Adrenal gland (tissue), 12 donors: Measurements from ENCODE around the gene PCDH7. TPM values are rescaled to one million over a fixed set of nuclear protein-coding genes. Genes with fewer than 3 reads are reported as not detected.

Experiments used
- DNase-seq, 7 donors: peaks; one replicate each; pipeline ENCODE4 v3.0.0-alpha.2; 2019 to 2020
- H3K27ac ChIP-seq, 5 donors: fragments of 200-600 bp; sonication (generic) in 4 of 5; 1 replicate in 3 of 5; 2 replicates in 2 of 5; pipeline versions ENCODE4 v1.5.1 to v1.8.0; 2016 to 2020; ENCODE audit warnings: mild to moderate bottlenecking in 1 of 5
- H3K27me3 ChIP-seq: fragments of 200-600 bp; 2 replicates; pipeline ENCODE4 v1.8.0; 2021
- H3K36me3 ChIP-seq, 2 donors: fragments of 200-600 bp; replicated peaks in 1 of 2; 1 replicate in 1 of 2; 2 replicates in 1 of 2; pipeline versions ENCODE4 v1.5.1 to v1.8.0; 2018 to 2022
- H3K4me1 ChIP-seq, 2 donors: fragments of 200-600 bp; replicated peaks in 1 of 2; 1 replicate in 1 of 2; 2 replicates in 1 of 2; pipeline versions ENCODE4 v1.5.1 to v1.8.0; 2018 to 2021
- H3K4me3 ChIP-seq, 4 donors: fragments of 200-600 bp; sonication (generic) in 3 of 4; one replicate each; pipeline ENCODE4 v1.5.1; 2016 to 2018
- H3K9me3 ChIP-seq, 3 donors: fragments of 200-600 bp; sonication (generic) in 1 of 3; replicated peaks in 1 of 3; 1 replicate in 2 of 3; 2 replicates in 1 of 3; pipeline versions ENCODE4 v1.5.1 to v1.8.0; 2016 to 2021
- POLR2A ChIP-seq, 2 donors: fragments of 450-650 bp; IDR thresholded peaks; one replicate each; pipeline ENCODE4 v1.6.1; 2017; ENCODE audit warnings: antibody characterized with exemption in 2 of 2, mild to moderate bottlenecking in 2 of 2, moderate library complexity in 1 of 2
- WGBS, 4 donors: extraction: QIAGEN DNeasy Blood & Tissue Kit in 2 of 4; methylation state at CpG; one replicate each; pipeline versions ENCODE4 v1.1.5 to v1.1.7; 2013 to 2017; 5-methylcytosine and 5-hydroxymethylcytosine counted together
- intact Hi-C, 2 donors: fragments of 100-400 bp; cut with DNase I; formaldehyde crosslinking; loops; one replicate each; pipeline versions ENCODE4 v1.14.1 to v1.15.0; 2022 to 2023
- polyA plus RNA-seq, 3 donors: library from polyadenylated mRNA; stranded (reverse); fragments of 200-250 nt in 2 of 3; fragments of 350-450 nt in 1 of 3; fragmentation: Illumina TruSeq in 1 of 3; extraction: RNeasy Lipid Tissue Mini Kit (QIAGEN cat#74804) in 1 of 3; gene quantifications; one replicate each; pipeline ENCODE4 v1.2.3, GENCODE V29; 2013 to 2014
- total RNA-seq, 9 donors: library from RNA; depleted of rRNA in 4 of 9; stranded (reverse); fragments of >200 nt in 4 of 9; fragments of 120-200 nt in 1 of 9; fragmentation: NEBNext Ultra II Directional in 1 of 9; extraction: Animal tissue kit (Norgen Biotek cat#: 25700) in 1 of 9; gene quantifications; one replicate each; pipeline versions ENCODE4 v1.1.0 to v1.2.4, GENCODE V29; 2013 to 2023
- TF ChIP-seq, protein P1 (sequence below), 6 experiments: fragments of 450-650 bp in 4 of 6; fragments of 200-600 bp in 2 of 6; sonication (generic) in 1 of 6; IDR thresholded peaks; 1 replicate in 5 of 6; 2 replicates in 1 of 6; pipeline versions ENCODE4 v1.5.1 to v1.8.0; 2016 to 2021; ENCODE audit warnings: antibody characterized with exemption in 6 of 6, mild to moderate bottlenecking in 2 of 6, moderate library complexity in 1 of 6
- donor health status: healthy with polysubstance abuse.
- donor health status: Bipolar disorder and iron deficiency.
- donor health status: DM: yes; HTN: yes; CAD: no.
- donor health status: DM: no; HTN: no; CAD: no.
- donor health status: DM: no; HTN: no; CAD: no.
- donor health status: DM: yes; HTN: yes; CAD: no.

Gene PCDH7
- total and polyA plus RNA-seq, 12 donors, result 0.74 to 13.0 (median 4.3) TPM

DNA sequence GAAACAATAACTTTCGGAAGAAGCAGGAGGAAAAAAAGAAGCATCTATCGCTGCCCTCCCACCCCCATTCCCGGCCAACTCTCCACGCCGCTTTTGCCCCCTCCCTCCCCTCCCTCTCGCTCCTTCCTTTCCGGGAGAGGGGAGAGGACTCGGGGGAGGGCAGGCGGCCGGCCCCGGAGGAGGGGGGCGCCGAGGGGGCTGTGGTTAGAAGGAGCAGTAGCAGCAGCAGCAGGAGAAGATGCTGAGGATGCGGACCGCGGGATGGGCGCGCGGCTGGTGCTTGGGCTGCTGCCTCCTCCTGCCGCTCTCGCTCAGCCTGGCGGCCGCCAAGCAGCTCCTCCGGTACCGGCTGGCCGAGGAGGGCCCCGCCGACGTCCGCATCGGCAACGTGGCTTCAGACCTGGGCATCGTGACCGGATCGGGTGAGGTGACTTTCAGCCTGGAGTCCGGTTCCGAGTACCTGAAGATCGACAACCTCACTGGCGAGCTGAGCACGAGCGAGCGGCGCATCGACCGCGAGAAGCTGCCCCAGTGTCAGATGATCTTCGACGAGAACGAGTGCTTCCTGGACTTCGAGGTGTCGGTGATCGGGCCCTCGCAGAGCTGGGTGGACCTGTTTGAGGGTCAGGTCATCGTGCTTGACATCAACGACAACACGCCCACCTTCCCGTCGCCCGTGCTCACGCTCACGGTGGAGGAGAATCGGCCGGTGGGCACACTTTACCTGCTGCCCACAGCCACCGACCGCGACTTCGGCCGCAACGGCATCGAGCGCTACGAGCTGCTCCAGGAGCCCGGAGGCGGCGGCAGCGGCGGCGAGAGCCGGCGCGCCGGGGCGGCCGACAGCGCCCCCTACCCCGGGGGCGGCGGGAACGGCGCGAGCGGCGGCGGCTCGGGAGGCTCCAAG, 1.3 kb downstream of the PCDH7 start:
- Histone ChIP-seq H3K36me3 (no peaks in the 10 kb centered on the region), H3K4me1 (peaks cover 13 to 22% of the 10 kb centered on the region in 2 donors), H3K27me3 (peaks cover 52% of the 10 kb centered on the region), H3K4me3 (peak overlapping the region in 2 of 4 donors; percentile 9 to 48), H3K27ac (no peak overlapping the region), H3K9me3 (no peaks in the 10 kb centered on the region)
- DNase-seq, result peak in 2 of 7 donors; percentile 19 to 55
- intact Hi-C loops, result no loop called here
- WGBS, 4 donors, result 1 to 5% (median 1%) methylated on average over 4 to 94 of the region's 95 CpGs
- no peak for TF ChIP-seq POLR2A (IDR thresholded peaks at IDR 0.05)
- TF ChIP-seq, protein P1, sequence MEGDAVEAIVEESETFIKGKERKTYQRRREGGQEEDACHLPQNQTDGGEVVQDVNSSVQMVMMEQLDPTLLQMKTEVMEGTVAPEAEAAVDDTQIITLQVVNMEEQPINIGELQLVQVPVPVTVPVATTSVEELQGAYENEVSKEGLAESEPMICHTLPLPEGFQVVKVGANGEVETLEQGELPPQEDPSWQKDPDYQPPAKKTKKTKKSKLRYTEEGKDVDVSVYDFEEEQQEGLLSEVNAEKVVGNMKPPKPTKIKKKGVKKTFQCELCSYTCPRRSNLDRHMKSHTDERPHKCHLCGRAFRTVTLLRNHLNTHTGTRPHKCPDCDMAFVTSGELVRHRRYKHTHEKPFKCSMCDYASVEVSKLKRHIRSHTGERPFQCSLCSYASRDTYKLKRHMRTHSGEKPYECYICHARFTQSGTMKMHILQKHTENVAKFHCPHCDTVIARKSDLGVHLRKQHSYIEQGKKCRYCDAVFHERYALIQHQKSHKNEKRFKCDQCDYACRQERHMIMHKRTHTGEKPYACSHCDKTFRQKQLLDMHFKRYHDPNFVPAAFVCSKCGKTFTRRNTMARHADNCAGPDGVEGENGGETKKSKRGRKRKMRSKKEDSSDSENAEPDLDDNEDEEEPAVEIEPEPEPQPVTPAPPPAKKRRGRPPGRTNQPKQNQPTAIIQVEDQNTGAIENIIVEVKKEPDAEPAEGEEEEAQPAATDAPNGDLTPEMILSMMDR (IDR thresholded peaks at IDR 0.05), result peak in 3 of 6 experiments; percentile 30 to 42 (median 39)

DNA sequence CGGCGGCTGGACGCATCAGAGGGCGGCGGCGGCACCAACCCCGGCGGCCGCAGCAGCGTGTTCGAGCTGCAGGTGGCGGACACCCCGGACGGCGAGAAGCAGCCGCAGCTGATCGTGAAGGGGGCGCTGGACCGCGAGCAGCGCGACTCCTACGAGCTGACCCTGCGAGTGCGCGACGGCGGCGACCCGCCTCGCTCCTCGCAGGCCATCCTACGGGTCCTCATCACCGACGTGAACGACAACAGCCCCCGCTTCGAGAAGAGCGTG, 1.9 kb downstream of the PCDH7 start:
- no peak for DNase-seq
- H3K4me1 ChIP-seq, result peaks cover 13 to 22% of the 10 kb centered on the region in 2 donors
- TF ChIP-seq, protein P1 (IDR thresholded peaks at IDR 0.05), result no peak
- TF ChIP-seq POLR2A (IDR thresholded peaks at IDR 0.05), result no peak
- intact Hi-C loops, result no loop called here
- H3K27ac ChIP-seq, result no peak overlapping the region
- no peaks in the 10 kb centered on the region for H3K36me3 ChIP-seq
- H3K9me3 ChIP-seq, result no peaks in the 10 kb centered on the region
- 2% methylated on average over 17 to 39 of the region's 39 CpGs; no CpG with 5 or more reads in 1 of the 4 donors for WGBS, 4 donors
- H3K27me3 ChIP-seq, result peaks cover 52% of the 10 kb centered on the region
- peak overlapping the region in 1 of 4 donors; percentile 48 for H3K4me3 ChIP-seq

DNA sequence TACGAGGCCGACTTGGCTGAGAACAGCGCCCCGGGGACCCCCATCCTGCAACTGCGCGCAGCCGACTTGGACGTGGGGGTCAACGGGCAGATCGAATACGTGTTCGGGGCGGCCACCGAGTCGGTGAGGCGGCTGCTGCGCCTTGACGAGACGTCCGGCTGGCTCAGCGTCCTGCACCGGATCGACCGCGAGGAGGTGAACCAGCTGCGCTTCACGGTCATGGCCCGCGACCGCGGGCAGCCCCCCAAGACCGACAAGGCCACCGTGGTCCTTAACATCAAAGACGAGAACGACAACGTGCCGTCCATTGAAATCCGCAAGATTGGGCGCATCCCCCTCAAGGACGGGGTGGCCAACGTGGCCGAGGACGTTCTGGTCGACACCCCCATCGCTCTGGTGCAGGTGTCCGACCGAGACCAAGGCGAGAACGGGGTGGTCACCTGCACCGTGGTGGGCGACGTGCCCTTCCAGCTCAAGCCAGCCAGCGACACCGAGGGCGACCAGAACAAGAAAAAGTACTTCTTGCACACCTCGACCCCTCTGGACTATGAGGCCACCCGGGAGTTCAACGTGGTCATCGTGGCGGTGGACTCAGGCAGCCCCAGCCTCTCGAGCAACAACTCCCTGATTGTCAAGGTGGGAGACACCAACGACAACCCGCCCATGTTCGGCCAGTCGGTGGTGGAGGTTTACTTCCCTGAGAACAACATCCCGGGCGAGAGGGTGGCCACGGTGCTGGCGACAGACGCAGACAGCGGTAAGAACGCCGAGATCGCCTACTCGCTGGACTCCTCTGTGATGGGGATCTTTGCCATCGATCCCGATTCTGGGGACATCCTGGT, 2.4 kb downstream of the PCDH7 start:
- Histone ChIP-seq H3K4me1 (peaks cover 13 to 19% of the 10 kb centered on the region in 2 donors), H3K4me3 (peak overlapping the region in 1 of 4 donors; percentile 48), H3K36me3 (no peaks in the 10 kb centered on the region), H3K27me3 (peaks cover 50% of the 10 kb centered on the region), H3K27ac (no peak overlapping the region), H3K9me3 (no peaks in the 10 kb centered on the region)
- TF ChIP-seq, protein P1 (IDR thresholded peaks at IDR 0.05), result no peak
- no peak for TF ChIP-seq POLR2A (IDR thresholded peaks at IDR 0.05)
- peak in 2 of 7 donors; percentile 10 to 52 for DNase-seq
- 7 to 17% (median 10%) methylated on average over 10 to 77 of the region's 77 CpGs for WGBS, 4 donors
- intact Hi-C loops, result no loop called here
